NK-92 (cell line): ENCODE results near the gene PCDHB10.
"Not testable (repeated sequence)": the region's sequence is repeated elsewhere in the genome, so short reads cannot be mapped to it uniquely, and the experiment has no call there.

ENCODE experiments used
- DNase-seq: peaks from one replicate; lab custom pipeline; 2025; ENCODE audit not compliant: unreplicated experiment; lab: John Stamatoyannopoulos, UW

Gene PCDHB10

DNA sequence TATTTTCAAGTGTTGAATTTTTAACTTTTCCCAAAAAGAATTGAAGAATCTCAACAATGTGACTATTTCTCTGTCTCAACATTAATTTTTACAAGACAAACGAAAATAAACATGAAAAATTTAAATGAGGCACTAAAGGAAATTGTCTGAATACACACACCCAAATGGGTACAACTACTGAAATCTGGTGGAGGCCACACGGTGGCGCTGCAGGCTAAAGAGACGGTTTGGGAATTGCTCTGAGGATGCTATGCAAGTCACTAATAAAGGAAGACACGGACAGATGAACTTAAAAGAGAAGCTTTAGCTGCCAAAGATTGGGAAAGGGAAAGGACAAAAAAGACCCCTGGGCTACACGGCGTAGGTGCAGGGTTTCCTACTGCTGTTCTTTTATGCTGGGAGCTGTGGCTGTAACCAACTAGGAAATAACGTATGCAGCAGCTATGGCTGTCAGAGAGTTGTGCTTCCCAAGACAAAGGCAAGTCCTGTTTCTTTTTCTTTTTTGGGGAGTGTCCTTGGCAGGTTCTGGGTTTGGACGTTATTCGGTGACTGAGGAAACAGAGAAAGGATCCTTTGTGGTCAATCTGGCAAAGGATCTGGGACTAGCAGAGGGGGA lies at the start of gene PCDHB10:
PCDHB10 (plus strand) TSS at position 244 of the 616 bp plus-strand sequence; CDS start at position 444, 200 bp downstream.
- DNase-seq, result no peak

DNA sequence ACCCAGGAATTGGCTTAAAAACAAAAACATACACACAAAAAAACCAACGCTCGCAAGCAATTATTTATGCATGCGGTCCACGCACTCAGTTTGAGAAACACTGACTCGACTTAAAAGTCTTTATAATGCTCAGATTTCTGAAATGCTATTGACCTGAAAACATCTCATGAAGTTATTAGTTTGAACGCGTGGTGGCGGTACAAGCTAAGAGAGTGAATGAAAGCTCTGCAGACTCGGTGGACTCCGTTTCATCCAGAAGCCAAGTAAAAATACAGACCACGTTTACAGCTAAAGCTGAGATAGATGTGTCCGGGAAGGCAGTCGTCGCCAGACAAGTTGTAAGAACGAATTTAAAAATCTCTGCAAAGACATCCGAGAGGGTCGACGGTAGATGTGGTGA lies 42.3 kb upstream of the PCDHB10 start, which contains the start of gene PCDHB6:
PCDHB6 (plus strand) TSS at position 246 of the 400 bp plus-strand sequence. CDS start 201 bp downstream, outside the sequence.
- DNase-seq, result no peak

DNA sequence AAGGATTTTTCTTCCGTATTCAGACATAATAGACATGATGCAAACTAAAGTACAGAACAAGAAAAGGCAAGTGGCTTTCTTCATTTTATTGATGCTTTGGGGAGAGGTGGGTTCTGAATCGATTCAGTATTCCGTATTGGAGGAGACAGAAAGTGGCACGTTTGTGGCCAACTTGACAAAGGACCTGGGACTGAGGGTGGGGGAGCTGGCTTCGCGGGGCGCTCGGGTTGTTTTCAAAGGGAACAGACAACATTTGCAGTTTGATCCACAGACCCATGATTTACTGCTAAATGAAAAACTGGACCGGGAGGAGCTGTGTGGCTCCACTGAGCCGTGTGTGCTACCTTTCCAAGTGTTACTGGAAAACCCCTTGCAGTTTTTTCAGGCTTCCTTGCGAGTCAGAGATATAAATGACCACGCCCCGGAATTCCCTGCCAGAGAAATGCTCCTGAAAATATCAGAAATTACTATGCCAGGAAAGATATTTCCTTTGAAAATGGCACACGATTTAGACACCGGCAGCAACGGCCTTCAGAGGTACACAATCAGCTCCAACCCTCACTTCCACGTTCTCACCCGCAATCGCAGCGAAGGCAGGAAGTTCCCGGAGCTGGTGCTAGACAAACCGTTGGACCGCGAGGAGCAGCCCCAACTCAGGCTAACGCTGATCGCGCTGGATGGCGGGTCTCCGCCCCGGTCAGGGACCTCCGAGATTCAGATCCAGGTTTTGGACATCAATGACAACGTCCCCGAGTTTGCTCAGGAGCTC lies 41.7 kb upstream of the PCDHB10 start:
- DNase-seq, result no peak

DNA sequence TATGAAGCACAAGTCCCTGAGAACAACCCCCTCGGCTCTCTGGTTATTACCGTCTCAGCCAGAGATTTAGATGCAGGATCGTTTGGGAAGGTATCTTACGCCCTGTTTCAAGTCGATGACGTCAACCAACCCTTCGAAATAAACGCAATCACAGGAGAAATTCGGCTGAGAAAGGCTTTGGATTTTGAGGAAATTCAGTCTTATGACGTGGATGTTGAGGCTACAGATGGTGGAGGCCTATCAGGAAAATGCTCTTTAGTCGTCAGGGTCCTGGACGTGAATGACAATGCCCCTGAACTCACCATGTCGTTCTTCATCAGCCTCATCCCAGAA lies 41.2 kb upstream of the PCDHB10 start:
- no peak for DNase-seq

DNA sequence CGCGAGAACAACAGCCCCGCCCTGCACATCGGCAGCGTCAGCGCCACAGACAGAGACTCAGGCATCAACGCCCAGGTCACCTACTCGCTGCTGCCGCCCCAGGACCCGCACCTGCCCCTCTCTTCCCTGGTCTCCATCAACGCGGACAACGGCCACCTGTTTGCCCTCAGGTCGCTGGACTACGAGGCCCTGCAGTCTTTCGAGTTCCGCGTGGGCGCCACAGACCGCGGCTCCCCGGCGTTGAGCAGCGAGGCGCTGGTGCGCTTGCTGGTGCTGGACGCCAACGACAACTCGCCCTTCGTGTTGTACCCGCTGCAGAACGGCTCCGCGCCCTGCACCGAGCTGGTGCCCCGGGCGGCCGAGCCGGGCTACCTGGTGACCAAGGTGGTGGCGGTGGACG lies 40.5 kb upstream of the PCDHB10 start:
- DNase-seq, result not testable (repeated sequence)

DNA sequence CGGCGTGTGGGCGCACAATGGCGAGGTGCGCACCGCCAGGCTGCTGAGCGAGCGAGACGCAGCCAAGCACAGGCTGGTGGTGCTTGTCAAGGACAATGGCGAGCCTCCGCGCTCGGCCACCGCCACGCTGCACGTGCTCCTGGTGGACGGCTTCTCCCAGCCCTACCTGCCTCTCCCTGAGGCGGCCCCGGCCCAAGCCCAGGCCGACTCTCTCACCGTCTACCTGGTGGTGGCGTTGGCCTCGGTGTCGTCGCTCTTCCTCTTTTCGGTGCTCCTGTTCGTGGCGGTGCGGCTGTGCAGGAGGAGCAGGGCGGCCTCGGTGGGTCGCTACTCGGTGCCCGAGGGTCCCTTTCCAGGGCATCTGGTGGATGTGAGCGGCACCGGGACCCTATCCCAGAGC lies 40.1 kb upstream of the PCDHB10 start:
- DNase-seq, result not testable (repeated sequence)

DNA sequence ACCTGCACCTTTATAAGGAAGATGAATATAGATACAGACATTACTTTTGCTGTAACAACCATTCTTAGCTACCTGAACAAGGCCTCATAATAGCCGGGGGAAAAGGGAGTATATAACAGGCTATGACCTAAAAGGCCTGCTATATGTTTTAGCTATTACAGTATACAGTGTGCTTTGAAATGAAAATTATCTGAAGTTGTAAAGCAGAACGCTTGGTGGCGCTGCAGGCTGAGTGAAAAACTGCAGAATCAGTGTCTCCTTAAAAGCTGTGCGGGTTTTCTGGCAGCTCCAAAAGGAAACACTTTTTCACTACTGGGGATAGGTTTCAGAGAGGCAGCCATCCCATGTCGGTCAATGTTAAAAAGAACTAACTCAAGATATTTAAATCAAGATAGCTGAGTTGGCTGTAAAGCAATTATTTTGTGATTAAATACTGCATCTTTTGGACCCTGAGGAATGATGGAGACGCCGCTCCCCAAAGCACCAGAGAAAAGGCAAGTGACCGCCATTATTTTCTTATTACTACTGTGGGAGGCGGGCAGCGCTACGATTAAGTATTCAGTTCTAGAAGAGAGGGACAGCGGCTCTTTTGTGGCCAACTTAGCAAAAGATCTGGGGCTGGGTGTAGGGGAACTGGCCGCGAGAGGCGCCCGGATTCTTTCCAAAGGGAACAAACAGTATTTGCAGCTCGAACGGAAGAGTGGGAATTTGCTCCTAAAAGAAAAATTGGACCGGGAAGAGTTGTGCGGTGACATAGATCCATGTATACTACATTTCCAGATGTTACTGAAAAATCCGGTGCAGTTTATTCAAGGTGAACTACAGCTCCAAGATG lies 36.4 kb upstream of the PCDHB10 start:
- no peak for DNase-seq

DNA sequence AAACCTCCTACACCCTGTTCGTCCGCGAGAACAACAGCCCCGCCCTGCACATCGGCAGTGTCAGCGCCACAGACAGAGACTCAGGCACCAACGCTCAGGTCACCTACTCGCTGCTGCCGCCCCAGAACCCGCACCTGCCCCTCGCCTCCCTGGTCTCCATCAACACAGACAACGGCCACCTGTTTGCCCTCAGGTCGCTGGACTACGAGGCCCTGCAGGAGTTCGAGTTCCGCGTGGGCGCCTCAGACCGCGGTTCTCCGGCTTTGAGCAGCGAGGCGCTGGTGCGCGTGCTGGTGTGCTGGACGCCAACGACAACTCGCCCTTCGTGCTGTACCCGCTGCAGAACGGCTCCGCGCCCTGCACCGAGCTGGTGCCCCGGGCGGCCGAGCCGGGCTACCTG lies 34.8 kb upstream of the PCDHB10 start:
- DNase-seq, result not testable (repeated sequence)

DNA sequence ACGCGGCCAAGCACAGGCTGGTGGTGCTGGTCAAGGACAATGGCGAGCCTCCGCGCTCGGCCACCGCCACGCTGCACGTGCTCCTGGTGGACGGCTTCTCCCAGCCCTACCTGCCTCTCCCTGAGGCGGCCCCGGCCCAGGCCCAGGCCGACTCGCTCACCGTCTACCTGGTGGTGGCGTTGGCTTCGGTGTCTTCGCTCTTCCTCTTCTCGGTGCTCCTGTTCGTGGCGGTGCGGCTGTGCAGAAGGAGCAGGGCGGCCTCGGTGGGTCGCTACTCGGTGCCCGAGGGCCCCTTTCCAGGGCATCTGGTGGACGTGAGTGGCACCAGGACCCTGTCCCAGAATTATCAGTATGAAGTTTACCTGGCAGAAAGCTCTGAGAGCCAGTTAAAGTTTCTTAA lies 34.3 kb upstream of the PCDHB10 start:
- not testable (repeated sequence) for DNase-seq

DNA sequence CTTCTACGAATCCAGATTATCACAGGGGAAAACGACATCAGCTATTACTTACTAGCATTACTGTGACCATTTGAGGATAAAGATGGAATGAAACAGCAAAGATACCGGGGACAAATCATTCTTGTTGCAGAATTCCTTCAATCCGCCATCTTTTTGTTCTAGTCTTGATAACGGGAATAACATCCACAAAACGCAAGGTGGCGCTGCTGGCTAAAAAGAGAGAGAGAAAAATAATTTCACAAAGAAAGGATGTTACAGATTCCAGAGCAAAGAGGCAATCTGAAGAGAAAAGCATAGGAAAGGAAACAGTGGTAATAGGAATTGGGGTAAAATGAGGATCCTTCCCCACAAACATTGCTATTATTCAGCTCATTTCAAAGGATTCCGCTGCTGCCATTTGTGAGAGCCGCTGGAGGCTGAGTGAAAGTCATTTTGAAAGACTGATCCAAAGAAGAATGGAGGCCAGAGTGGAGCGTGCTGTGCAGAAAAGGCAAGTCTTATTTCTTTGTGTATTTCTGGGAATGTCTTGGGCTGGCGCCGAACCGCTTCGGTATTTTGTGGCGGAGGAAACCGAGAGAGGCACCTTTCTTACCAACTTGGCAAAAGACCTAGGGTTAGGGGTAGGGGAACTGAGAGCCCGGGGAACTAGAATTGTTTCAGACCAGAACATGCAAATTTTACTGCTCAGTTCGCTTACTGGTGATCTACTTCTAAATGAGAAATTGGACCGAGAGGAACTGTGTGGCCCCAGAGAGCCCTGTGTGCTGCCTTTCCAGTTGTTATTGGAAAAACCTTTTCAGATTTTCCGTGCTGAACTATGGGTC lies 19.6 kb upstream of the PCDHB10 start, which contains the start of gene PCDHB7:
PCDHB7 (plus strand) TSS at position 264 of the 824 bp plus-strand sequence; CDS start at position 456, 192 bp downstream.
- DNase-seq, result no peak

DNA sequence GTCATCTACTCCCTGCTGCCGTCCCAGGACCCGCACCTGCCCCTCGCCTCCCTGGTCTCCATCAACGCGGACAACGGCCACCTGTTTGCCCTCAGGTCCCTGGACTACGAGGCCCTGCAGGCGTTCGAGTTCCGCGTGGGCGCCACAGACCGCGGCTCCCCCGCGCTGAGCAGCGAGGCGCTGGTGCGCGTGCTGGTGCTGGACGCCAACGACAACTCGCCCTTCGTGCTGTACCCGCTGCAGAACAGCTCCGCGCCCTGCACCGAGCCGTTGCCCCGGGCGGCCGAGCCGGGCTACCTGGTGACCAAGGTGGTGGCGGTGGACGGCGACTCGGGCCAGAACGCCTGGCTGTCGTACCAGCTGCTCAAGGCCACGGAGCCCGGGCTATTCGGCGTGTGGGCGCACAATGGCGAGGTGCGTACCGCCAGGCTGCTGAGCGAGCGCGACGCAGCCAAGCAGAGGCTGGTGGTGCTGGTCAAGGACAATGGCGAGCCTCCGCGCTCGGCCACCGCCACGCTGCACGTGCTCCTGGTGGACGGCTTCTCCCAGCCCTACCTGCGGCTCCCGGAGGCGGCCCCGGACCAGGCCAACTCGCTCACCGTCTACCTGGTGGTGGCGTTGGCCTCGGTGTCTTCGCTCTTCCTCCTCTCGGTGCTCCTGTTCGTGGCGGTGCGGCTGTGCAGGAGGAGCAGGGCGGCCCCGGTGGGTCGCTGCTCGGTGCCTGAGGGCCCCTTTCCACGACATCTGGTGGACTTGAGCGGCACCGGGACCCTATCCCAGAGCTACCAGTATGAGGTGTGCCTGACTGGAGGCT lies 17.7 kb upstream of the PCDHB10 start:
- not testable (repeated sequence) for DNase-seq

DNA sequence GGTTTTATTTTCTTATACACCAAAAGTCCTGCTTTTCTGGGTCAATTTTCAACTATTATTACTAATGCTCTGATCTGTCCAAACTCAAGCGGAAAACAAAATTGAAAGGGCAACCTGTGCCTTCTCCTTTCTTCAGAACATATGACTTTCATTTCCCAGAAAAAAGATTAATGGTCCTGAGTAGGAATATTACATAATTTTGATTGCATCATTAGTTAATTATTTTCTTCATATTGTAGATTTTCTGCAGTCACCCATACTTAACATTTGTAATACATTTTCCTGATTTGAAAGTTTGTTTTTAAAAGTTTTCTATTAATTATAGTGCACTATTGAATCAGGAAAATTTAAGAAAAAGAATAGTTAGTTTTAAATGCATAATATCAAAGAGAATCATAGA lies 16.2 kb upstream of the PCDHB10 start:
- DNase-seq, result no peak

DNA sequence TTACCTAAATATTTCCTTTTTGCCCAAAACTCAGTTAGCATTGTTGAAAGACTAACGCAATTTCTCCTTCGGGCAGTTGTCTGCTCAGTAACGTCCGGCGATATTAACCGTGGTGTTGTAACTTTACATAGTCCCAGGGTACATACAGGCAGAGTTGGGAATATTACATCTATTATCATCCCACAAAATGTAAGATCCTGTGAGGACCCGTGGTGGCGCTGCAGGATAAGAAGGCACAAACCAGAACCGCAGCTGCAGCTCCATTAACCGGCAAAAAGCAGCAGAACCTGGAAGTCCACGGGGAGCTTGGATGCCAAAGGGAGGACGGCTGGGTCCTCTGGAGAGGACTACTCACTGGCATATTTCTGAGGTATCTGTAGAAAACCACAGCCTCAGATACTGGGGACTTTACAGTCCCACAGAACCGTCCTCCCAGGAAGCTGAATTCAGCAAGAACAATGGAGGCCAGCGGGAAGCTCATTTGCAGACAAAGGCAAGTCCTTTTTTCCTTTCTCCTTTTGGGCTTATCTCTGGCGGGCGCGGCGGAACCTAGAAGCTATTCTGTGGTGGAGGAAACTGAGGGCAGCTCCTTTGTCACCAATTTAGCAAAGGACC lies 14.5 kb upstream of the PCDHB10 start, which contains the start of gene PCDHB8:
PCDHB8 (plus strand) TSS at position 214 of the 615 bp plus-strand sequence; CDS start at position 459, 245 bp downstream.
- not testable (repeated sequence) for DNase-seq

DNA sequence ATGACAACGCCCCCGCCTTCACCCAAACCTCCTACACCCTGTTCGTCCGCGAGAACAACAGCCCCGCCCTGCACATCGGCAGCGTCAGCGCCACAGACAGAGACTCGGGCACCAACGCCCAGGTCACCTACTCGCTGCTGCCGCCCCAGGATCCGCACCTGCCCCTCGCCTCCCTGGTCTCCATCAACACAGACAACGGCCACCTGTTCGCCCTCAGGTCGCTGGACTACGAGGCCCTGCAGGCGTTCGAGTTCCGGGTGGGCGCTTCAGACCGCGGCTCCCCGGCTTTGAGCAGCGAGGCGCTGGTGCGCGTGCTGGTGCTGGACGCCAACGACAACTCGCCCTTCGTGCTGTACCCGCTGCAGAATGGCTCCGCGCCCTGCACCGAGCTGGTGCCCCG lies 12.8 kb upstream of the PCDHB10 start:
- not testable (repeated sequence) for DNase-seq

DNA sequence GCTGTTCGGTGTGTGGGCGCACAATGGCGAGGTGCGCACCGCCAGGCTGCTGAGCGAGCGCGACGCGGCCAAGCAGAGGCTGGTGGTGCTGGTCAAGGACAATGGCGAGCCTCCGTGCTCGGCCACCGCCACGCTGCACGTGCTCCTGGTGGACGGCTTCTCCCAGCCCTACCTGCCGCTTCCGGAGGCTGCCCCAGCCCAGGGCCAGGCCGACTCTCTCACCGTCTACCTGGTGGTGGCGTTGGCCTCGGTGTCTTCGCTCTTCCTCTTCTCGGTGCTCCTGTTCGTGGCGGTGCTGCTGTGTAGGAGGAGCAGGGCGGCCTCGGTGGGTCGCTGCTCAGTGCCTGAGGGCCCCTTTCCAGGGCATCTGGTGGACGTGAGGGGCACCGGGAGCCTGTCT lies 12.3 kb upstream of the PCDHB10 start:
- DNase-seq, result not testable (repeated sequence)

DNA sequence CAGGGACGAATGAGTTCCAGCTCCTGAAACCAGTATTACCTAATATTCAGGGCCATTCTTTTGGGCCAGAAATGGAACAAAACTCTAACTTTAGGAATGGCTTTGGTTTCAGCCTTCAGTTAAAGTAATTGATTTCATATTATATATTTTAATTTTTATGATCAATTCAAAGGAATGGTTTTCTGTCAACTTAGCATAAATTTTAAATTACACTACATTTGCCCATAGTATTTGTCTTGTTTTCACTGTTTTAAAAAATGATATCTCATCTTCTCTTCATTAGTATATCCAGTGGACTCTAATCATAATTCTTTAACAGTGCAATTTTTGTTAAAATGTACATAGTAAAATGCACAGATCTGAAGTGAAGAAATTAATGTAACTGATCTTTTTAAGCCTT lies 11.8 kb upstream of the PCDHB10 start:
- no peak for DNase-seq

DNA sequence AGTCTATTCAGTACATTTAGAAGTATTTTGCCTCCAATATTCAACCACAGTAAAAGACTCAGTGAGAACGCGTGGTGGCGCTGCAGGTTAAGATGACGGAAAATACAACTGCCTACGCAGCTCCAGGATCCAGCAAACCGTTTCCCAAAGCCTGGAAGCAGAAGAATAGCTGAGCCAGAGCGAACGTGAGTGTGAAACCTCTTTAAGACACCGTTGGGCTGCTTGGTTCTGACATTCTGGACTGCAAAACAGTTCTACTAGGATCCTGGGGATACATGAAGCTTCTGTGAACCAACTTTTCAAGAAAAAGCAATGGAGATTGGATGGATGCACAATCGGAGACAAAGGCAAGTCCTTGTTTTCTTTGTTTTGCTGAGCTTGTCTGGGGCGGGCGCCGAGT lies 9.9 kb upstream of the PCDHB10 start, which contains the start of gene PCDHB16:
PCDHB16 (plus strand) TSS at position 140 of the 400 bp plus-strand sequence; CDS start at position 313, 173 bp downstream.
- no peak for DNase-seq

DNA sequence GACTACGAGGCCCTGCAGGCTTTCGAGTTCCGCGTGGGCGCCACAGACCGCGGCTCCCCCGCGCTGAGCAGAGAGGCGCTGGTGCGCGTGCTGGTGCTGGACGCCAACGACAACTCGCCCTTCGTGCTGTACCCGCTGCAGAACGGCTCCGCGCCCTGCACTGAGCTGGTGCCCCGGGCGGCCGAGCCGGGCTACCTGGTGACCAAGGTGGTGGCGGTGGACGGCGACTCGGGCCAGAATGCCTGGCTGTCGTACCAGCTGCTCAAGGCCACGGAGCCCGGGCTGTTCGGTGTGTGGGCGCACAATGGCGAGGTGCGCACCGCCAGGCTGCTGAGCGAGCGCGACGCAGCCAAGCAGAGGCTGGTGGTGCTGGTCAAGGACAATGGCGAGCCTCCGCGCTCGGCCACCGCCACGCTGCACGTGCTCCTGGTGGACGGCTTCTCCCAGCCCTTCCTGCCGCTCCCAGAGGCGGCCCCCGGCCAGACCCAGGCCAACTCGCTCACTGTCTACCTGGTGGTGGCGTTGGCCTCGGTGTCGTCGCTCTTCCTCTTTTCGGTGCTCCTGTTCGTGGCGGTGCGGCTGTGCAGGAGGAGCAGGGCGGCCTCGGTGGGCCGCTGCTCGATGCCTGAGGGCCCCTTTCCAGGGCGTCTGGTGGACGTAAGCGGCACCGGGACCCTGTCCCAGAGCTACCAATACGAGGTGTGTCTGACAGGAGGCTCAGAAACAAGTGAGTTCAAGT lies 7.9 kb upstream of the PCDHB10 start:
- not testable (repeated sequence) for DNase-seq
